ENCODE results near the gene MAML2. TPM values are rescaled to one million over a fixed set of nuclear protein-coding genes. Genes with fewer than 3 reads are reported as not detected.

The MAML2 gene
- total and polyA plus RNA-seq, 9 of the 15 experiments (the other 6 are each of a cell fraction or from before 2014, with no cell fraction given) = 0.79 to 6.8 (median 4.8) TPM

GRCh38 chr11:96144553-96144952, 198.4 kb downstream of the MAML2 start (continued):
- TF ChIP-seq REST (IDR thresholded peaks at IDR 0.05; ENCODE audit: borderline replicate concordance) = no peak
- no peak for TF ChIP-seq REST (CRISPR knock-in tag; IDR thresholded peaks at IDR 0.05; ENCODE audit: low read depth)
- no peak for TF ChIP-seq ZNF592 (IDR thresholded peaks at IDR 0.05)
- TF ChIP-seq ARID1B (IDR thresholded peaks at IDR 0.05) = no peak
- TF ChIP-seq NEUROD1 (IDR thresholded peaks at IDR 0.05; ENCODE audit: borderline replicate concordance, low read depth, low read length, partially characterized antibody) = no peak

Data from K562 (cell line).